Spleen (tissue), 7 donors: ENCODE measurements around the gene INF2.

Source experiments
- POLR2A ChIP-seq, 3 donors: fragments of 450-650 bp; IDR thresholded peaks; one replicate each; pipeline ENCODE4 v1.5.1; 2017; ENCODE audit warnings: antibody characterized with exemption in 3 of 3, mild to moderate bottlenecking in 1 of 3
- TF ChIP-seq, protein P1 (sequence below), 11 experiments: fragments of 200-600 bp in 7 of 11; fragments of 450-650 bp in 4 of 11; sonication (generic) in 4 of 11; IDR thresholded peaks in 8 of 11; conservative IDR thresholded peaks in 3 of 11; 1 replicate in 7 of 11; 2 replicates in 4 of 11; pipeline versions ENCODE4 v1.4.0 to v1.8.0; 2016 to 2021; ENCODE audit warnings: antibody characterized with exemption in 11 of 11, inconsistent platforms in 4 of 11, mild to moderate bottlenecking in 1 of 11
- donor health status: DM: no; HTN: no; CAD: no; lungs with moderate emphysema.
- donor health status: DM: no; HTN: no; CAD: no.
- donor health status: DM: no; HTN: no; CAD: no.

DNA sequence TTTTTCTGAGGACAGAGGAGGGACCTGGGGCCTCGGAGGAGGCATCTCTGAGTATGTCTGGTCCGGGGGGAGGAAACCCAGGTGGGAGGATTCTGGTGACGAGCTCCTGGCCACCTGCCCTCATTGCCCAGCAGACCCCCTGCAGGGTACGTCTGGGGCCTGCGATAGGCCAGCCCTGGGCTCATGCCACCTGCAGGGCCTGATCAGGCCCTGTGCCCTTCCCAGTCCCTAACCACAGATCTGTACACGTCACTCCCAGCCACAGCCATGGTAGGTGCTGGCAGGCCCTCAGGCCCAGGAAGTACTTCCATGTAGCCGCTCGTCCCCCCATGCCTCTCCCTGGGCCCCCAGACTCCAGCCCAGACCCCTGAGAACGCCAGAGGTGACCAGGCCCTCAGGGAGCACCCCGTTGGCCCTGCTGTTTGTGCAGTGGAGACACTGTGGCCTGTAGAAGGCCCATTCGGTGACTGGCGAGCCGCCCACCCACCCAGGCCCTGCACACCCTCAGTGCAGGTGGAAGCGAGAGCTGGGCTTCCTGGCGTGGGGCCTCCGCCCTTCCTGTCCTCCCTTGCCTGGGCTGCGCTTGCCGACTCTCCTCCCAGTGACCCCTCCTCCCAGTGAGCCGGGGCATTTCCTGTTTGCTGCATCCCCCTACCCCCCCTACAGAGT lies 5.7 kb downstream of the INF2 start:
- TF ChIP-seq POLR2A (IDR thresholded peaks at IDR 0.05), result no peak
- TF ChIP-seq, protein P1, sequence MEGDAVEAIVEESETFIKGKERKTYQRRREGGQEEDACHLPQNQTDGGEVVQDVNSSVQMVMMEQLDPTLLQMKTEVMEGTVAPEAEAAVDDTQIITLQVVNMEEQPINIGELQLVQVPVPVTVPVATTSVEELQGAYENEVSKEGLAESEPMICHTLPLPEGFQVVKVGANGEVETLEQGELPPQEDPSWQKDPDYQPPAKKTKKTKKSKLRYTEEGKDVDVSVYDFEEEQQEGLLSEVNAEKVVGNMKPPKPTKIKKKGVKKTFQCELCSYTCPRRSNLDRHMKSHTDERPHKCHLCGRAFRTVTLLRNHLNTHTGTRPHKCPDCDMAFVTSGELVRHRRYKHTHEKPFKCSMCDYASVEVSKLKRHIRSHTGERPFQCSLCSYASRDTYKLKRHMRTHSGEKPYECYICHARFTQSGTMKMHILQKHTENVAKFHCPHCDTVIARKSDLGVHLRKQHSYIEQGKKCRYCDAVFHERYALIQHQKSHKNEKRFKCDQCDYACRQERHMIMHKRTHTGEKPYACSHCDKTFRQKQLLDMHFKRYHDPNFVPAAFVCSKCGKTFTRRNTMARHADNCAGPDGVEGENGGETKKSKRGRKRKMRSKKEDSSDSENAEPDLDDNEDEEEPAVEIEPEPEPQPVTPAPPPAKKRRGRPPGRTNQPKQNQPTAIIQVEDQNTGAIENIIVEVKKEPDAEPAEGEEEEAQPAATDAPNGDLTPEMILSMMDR (IDR thresholded peaks at IDR 0.05 in 8 of 11, conservative IDR thresholded peaks at IDR 0.05 in 3 of 11), result no peak
